Measurements from ENCODE around the gene EFNA2.

EFNA2 gene

DNA sequence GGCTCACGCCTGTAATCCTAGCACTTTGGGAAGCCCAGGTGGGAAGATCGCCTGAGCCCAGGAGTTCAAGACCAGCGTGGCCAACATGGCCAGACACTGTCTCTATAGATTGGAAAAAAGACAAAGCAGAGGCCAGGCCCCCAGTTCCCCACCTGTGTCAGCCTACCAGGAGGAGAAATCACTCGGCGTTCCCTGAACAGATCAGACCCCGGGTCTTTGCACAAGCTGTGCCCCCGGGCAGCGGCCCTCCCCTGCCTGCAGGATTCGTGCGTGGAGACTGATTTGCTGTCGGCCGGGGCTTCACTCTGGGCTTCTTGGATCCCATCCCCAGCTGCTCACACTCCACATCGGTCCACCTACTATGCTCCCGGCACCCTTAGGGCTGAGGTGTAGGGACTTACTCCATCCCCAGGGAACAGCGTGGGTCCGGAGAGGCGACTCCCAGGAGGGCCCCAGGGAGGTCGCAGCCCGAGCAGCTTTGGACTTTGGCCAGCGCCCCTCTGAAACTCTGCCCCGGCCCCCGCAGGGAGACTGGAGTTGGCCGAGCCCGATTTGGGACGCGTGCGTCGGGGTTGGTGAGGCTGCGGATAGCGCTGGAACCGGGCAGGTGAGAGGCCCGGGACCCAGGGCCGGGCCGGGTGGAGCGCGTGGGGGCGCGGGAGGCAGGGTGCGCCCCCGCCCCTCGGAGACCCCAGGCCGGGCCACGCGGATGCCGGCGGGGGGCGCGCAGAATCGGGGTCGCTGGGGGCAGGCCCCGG, 515 bp upstream of the EFNA2 start:
- DNase-seq: no peak

DNA sequence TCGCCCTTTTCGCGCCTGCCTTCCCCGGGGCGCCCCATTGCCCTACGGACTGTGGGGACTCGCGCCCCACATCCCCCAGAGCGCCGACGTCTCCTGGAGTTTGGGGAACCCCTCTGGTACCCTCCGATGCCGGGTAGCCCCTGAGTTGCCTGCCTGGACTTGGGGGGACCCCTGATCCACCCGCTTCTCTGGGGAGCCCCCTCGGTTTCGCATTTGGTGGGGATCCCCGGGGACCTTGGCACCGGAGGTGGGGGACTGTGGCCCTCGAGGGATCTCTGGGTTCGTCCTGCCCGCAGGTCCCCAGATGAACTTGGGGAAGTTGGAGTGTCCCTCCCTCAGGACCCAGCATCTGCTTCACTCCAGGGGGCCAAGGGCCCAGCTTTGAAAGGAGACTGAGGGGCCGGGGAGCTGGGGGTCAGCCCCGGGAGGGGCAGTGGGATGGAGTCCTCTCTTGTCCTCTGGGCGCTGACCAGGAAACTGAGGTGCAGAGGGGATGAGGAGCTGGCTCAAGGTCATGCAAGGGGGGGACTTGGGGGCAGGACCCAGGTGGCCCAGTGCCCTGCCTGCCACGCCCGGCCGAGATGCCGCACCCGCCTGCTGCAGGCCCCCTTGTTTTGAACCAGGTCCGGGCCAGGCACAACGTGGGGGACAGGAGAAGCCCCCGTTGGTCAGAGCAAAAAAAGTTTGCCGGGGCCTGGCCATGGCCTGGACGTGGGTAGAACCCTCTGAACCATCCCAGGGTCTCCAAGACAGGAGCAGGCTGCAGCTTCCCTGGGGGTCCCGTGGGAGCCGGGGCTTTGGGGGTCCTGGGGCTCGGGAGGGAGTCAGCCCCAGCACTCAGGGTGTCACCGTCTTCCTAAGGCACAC, 1.0 kb downstream of the EFNA2 start:
- no peak for DNase-seq

DNA sequence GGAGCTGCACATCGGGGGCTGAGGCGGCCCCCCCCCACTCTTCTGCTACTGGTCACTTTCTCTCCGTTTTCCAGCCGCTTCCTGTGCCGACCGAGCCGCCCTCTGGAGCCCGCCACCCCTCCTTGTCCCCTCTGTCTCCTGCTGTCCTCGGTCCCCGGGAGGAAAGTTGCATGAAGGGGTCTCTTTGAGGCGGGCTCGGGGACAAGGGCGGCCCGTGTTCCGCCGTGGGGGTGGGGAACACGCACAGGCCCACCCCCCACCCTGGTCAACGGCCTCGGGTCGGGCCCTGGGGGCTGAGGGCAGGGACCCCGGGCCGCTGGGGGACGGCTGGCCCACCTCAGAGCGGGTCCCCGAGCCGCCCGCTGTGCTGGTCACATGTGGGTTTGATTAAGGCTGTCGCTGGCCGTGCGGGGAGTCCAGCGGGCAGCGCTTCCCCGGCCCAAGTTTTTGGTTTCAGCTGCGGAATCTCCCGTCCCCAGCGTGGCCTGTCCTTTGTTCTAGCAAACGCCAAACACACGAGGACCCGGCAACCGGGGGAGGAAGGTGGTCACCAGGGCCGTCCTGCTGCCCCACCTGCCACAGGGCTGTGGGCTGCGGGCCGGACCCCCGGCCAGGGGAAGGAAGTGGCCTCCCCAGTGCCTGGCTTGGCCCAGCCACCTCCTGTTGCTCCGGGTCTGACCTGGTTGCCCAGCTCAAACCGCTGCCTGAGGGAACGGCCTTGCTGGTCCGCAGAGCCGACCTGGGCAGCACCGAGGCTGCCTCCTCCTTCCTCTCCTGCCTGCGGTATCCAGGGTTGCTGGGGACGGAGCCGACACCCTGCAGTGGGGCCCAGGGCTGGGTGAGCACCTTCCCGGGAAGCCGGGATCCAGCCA, 1.9 kb downstream of the EFNA2 start:
- no peak for DNase-seq

DNA sequence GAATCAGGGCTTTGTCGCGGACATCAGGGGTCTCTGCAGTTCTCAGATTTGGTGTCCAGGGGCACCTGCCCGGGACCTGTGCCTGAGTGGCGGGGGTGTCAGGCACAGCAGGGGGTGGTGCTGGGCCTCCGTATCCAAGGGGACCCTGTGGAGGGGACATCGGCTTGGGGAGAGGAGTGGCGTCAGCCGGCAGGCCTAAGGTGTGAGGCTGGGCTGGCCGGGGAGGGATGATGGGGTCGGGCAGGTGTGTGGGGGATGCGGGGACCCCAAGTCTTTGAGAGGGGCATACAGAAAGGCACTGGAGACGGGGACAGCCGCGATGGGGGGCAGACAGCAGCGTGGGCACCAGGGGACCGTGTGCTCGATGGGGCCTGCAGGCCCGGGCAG, 2.5 kb downstream of the EFNA2 start:
- DNase-seq: no peak

DNA sequence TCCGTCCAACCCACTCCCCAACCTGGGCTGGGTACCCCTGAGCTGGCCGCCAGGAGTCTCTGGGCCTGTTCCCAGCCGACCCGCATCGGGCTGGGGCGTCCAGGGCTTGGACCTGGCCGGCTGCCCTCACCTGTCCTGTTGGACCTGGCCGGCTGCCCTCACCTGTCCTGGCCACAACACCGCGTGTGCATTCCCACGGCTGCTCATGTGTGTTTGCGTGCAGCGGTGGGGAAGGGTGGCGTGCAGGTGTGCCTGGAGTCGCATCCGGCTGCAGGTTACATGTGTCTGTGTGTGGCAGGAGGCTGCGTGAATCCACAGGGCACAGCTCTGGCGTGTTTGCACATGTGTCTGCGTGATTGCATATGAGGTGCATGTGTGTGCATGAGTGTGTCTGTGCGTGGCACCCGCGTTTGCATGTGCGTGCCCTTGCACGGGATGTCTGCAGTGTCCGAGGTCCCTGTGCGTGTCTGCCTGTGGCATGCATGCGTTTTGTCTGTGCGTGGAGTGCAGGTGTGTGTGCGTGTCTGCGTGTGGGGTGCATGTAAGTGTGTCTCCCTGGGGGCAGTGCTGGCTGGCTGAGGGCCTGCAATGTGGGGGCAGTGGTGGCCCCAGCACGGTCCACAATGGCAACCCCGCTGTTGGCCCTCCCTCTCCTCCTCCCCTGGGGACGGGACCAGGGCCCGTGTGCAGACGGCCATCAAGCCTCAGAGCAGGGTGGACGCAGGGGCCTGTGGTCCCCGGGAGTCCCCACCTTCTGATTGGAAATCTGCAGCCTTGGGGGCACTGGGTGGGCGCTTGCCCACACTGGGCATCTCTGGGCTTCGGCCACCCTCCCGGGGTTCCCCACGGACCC, 3.4 kb downstream of the EFNA2 start:
- DNase-seq: no peak

DNA sequence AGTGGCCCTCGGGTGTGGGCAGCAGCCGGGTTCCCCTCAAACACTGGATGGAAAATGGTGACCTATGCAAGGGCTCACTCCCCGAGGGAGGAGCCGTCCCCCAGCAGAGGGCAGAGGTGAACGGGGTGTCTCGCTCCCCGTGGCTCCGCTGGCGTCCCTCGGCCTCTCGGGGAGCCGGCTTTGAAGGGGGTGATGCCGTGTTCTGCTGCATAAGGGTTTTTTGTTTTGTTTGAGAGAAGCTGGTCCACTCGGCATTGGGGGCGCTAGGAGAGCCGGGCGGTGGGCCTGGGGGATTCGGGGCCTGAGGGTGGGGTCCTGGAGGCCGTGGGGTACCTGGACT, 4.0 kb downstream of the EFNA2 start:
- DNase-seq: no peak

DNA sequence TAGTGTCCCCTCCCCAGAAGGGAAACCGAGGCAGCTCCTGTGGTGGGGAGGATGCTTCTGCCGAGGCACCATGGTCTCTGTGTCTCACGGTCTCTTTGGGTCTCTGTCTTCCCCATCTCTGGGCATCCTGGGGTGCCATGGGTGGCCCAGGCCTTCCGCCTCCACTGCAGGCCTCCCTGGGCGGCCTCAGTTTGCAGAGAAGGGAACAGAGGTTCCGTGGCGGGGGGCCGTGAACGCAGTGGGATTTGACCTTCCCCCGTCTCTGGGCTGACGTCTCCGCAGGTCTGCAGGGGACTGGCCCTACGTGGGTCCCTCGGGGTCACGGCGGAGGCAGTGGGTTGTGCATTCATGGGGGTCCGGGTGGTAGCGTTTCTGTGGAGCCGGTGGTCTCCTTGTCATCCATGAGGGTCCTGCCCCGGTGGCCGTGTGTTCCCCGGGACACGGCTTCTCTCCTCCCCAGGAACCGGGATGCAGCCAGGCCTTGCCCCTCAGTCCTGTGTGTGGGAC, 4.6 kb downstream of the EFNA2 start:
- DNase-seq: no peak

DNA sequence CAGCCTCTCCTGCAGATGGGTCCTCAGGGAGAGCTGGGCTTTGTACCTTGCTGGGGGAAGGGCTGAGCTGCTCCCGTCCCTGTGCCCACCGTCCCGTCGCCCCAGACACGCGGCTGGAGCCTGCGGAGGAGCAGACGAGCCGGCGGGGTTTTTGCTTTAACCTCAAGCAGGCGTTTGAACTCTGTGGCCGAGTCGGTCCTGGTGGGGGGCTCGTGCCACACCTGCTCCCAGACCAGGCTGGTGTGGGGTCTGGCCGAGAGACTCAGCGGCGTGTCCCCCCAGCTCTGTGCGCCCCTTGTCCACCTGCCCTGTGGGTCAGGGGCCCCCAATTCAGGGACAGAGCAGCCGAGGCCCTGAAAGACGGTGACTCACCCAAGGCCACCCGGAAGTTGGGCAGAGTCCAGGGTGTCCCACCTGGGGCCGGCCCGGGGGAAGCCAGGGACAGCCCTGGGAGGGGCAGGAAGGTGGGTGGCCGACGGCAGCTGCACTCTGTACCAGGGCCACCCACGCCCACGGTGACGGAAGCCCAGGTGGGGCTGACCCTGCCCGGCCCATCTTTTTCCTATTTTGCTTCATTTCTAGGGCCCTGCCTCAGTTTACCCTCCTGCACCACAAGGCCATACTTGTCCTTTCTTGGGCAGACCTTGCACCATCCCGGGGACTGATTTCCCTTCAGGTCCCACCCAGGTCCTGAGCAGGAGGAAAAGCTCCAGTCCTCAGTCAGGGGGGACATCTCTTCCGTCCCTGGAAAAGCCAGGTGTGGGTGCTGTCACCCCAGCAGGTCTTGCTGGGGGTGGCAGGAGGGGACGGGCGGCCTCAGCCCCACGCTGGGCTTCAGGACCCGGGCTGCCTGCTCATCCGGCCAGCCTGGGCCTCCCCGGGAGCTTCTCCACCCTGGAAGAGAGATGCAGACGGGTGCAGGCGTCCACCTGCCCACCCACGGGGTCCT, 5.3 kb downstream of the EFNA2 start:
- DNase-seq: no peak

DNA sequence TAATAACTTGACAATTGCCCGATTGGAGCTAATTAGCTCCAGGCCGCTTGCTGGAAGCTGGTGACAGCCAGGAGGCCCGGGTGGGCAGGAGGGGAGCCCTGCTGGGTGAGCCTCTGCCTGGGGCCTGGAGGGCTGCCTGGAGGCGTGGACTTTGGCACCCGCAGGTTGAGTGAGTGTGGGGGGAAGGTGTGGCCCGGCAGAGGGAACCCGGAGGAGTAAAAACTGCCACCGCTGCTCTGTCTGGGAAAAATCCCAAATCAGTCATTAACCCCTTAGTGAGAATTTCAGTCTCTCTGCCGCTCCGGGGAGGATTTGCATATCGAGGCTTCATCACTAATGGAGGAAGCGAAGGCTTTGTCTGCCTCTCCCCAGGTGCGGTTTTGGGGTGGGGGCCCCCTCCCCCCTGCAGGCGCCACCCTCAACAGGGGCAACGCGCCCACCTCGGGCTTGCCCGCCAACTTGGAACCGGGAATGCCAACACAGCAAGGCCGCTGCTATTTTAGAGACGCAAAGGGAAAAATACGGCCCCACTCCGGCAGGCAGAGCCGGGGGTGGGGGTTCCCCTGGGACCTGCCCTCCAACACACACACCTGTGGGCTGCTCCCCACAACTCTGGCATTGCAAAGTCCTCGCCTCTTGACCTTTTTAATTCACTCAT, 6.2 kb downstream of the EFNA2 start:
- no peak for DNase-seq

DNA sequence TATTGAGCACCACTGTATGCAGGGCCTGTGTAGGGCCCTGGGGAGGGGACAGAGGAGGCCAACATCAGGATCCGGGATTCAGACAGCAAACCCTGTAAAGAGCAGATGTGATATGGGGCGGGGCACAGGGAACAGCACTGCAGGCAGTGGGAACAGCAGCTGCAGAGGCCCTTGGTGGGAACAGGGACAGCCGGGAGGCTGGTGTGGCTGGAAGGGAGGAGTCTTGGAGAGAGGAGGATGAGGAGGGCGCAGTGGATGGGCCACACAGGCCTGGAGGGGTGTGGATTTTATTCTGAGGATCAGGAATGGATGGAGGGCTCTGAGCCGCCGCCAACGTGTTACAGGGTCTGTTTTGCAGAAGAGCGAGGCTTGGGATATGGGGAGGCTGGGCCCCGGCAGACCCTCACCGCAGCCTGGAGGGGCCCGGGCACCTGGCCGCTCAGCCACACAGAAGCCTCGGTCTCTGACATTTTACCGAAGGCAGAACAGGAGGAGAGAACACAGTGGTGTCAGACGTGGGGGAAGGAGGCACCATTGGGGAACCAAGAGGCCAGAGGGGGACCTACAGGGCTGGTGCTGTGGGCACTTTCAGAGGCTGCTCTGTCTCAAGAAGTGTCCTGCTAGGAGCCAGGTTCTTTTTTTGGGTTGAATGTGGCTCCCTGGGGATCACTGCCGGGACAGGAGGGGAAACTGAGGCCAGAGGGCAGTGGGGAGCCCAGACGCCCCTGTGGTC, 6.9 kb downstream of the EFNA2 start:
- DNase-seq: no peak

DNA sequence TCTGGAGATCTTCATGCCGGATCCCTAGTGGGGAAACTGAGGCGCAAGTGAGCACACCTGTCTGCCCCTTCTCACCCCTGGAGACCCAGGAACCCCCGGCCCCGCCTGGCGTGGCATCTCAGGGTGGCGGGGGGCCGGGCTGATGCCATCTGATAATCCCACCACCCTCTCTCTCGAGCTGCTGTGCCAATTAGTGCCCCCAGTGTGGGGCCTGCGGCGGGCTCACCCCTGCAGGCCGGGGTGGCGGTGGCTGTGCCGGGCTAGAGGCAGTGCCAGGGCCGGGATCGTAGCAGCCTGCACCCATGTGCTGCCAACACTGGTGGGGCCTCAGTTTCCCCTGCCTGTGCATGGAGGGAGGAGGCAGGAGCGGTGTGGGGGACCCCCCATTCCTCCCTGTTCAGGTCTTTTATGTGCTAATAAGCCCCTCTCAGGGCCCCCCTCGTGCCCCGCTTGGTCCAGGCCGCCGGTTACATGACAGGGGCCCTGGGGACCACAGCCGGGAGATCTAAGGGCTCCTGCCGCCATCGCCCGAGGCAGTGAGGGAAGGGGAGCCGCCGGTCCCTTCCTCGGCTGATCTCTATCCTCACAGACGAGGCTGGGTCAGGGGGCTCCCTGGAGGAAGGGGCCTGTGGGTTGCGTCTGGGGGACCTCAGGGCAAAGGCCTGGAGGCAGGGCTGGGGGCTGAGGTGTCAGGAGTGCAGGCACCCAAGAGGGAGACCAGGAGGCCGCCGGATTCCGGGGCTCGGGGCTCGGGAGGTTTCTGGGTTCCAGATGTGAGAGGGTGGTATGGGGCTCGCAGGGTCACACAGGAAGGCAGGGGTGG, 8.3 kb downstream of the EFNA2 start:
- DNase-seq: no peak

DNA sequence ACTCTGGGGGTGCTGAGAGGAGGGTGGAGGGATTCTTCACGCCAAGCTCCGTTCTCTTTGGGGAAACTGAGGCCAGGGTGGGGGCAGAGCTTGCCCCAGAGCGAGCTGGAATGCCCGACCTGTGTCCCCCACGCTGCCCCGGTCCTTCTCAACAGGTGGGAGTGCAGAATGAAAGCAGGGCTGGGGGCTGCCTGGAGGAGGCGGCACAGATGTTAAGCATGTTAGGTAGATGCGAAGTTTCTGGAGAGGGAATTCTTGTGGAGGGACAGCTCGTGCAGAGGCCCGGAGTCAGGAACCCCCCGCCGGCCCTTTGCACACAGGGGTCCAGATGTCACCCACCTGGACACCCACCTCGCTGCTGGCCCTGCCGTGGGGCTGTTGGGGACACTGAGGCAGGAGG, 9.0 kb downstream of the EFNA2 start:
- DNase-seq: no peak

DNA sequence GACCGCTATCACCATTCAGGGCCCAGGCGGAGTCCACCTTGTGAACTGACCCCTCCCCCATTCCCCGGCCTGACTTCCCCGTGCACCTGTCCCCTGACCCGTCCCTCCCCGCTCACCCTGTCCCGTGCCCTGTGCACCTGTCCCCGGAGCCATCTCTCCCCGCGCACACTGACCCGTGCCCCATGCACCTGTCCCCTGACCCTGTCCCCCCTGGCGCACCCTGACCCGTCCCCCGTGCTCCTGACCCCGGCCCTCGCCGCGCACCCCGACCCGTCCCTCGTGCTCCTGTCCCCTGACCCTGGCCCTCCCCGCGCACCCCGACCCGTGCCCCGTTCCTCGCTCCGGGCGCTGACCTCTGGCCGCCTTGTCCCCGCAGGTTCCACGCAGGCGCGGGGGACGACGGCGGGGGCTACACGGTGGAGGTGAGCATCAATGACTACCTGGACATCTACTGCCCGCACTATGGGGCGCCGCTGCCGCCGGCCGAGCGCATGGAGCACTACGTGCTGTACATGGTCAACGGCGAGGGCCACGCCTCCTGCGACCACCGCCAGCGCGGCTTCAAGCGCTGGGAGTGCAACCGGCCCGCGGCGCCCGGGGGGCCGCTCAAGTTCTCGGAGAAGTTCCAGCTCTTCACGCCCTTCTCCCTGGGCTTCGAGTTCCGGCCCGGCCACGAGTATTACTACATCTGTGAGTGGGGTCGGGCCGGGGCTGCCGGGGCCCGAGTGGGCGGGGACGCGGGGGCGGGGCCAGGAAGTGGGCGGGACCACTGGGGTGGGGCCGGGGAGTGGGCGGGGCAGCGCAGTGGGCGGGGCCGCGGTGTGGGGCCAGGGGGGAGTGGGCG, 9.7 kb downstream of the EFNA2 start:
- DNase-seq: peak; percentile 38

DNA sequence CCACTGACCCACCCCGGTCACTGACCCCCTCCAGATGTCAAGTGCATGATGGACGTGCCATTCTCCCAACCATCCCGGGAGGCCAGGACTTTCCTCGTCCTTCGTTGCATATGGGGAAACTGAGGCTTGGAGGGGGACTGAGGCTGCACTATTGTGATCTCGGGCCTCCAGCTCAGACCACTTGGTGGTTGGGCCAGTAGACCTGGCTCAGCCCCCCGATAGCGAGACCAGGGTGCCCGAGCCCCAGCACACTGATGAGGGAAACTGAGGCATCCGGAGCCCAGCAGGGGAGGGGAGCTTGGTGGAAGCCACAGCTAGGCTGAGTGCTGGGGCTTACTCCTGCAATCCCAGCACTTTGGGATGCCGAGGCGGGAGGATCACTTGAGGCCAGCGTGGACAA, 10.4 kb downstream of the EFNA2 start:
- no peak for DNase-seq

DNA sequence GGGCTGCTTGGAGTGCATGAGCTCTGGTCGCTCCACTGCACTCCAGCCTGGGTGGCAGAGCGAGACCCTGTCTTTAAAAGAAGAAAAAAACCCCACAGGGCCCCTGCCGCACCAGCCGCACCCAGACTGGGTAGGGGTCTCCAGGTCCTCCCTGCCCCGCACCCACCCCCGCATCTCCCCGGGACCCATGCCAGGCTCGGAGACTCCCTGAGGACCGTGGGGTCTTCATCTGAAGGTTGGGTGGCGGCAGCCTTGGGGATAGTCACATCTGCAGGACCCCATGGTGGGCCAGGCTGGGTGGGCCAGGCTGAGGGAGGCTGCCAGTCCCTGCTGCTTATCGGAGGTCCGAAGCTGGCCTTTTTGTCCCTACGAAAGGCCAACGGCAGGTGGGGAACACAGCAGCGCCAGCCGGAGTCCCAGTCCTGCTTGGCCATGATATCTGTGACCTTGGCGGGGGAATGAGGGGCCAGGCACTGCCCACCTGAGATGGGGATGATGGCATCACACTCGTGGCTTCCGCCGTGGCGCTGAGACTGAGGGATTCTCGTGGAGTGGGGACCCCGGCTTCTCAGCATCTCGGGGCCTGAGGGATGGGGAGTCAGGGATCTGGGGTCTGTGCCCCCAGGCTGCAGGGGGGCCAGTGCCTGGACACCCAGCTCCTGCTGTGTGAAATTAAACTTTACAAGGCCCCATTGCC, 11.1 kb downstream of the EFNA2 start:
- no peak for DNase-seq

DNA sequence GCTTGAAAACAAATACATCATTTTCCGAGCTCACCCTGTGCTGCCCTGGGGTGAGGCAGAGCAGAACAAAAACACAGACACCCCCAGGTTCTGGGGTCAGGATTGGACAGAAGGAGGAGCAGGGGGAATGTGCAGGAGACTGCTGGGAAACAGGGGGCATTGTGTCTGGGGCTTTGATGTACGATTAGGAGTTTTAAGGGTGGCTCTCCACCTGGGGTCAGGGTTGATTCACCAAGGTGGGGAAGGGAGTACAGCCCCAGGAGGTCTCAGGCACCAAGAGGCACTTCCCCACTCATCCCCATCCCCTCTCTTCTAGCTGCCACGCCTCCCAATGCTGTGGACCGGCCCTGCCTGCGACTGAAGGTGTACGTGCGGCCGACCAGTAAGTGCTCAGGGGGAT, 12.6 kb downstream of the EFNA2 start:
- no peak for DNase-seq

DNA sequence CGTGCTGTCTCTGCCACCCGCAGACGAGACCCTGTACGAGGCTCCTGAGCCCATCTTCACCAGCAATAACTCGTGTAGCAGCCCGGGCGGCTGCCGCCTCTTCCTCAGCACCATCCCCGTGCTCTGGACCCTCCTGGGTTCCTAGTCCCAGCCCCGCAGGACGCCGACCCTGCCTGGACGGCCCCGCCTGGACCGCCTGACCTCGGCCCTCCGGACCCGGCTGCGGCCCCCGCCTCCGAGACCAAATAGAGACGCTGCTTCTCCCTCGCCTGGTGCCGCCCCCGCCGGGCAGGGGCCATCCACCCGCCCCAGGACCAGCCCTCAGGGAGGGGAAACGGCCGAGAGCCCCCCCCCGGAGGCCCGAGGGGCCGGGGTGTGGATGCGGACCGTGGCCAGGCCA, 14.1 kb downstream of the EFNA2 start:
- DNase-seq: no peak

Measured in stimulated activated CD4-positive, alpha-beta T cell treated with anti-CD3 and anti-CD28 coated beads, Interleukin-4, amount 100 ng/mL, for 24 hours (primary cell).